Measurements from ENCODE around the gene ABTB1. TPM values are rescaled to one million over a fixed set of nuclear protein-coding genes. Genes with fewer than 3 reads are reported as not detected.

ABTB1 gene
- total RNA-seq, 2 donors from 2014 or later: 12.2 to 27.6 TPM

DNA sequence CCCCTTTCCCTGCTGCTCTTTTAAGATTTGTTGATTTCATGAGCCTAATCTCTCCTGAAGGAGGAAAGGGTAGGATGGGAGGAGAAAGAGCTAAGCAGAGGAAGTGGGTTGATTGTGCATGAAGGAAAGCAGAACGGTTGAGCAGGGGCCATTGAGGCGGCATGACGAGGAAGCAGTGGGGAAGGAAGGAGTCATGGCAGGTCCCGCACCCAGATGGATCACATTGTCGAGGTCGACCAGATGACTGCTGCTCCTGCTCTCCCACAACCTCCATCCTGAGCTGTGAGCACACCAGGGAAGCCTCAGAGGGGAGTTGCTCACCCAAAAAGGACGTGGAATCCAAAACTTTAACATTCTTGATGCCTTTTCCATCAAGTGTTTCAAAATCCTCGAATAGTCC is 42.8 kb downstream of the ABTB1 start:
- Mint-ChIP-seq H3K36me3 (no peaks in the 10 kb centered on the region), H3K27ac (no peak overlapping the region), H3K9me3 (no peaks in the 10 kb centered on the region)
- ATAC-seq: no peak
- no peak for DNase-seq (ENCODE audit: low spot score in 2 of 2)

DNA sequence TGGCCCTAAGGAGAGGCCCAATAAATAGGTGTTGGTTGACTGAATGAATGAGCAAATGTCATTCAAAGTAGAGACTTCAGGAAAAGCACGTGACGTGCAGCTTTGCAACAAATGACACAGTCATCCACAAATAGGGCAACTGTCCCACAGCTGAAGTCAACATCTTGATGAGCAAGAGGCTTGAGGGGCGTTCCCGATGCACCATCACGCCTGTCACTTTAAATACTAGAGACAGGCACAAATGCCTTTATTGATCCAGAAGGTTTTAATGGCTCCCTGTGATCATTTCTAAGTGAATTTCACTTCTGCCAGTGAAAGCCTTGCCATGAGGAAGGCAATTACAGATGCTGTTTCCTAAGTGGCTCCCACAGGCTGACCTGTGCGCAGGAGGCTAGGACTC is 43.6 kb downstream of the ABTB1 start:
- ATAC-seq (no peak), DNase-seq (ENCODE audit: low spot score in 2 of 2) (no peak)
- no peaks in the 10 kb centered on the region for H3K36me3 Mint-ChIP-seq
- H3K27ac Mint-ChIP-seq: no peak overlapping the region
- H3K9me3 Mint-ChIP-seq: no peaks in the 10 kb centered on the region

DNA sequence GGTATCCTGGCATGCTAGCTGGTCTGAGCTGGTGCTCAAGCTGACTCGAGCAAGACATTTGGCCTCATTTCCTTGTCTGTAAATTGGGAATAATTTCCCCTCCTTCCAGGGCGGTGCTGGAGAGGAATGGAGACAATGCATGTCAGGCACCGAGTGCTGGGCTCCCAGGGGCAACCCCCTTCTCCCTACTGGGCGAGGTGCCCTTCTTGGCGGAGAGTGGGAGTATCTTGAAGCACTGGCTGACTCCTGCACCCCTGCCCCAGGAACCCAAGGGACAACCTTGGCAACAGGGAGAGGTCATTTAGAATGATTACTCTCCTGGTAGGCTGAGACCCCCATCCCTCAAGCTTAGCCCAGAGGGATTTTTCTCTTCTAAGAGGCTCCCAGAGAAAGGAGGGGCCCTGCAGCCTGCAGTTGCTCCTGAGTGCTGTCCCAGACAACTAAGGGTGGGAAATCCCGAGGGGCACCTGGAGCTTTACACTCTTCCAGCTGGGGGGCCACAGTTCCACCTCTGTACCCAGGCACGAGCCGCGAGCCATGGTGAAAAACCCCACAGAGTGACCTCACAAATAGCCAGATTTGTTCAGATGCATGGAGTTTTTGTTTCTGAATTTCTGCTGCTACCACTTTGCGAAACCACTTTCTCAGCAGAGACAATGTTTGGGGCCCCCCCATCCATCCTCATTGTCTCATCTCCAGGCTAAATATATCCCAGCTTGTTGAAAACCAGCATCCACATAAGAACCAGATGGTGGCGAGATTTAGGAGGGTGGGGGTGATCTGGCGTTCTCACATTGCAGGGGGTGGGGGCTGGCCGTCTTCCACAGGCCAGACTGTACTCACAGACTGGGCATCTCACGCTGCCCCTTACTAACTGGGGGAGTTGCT is 44.8 kb downstream of the ABTB1 start:
- Mint-ChIP-seq H3K36me3 (no peaks in the 10 kb centered on the region), H3K9me3 (no peaks in the 10 kb centered on the region), H3K27ac (no peak overlapping the region)
- no peak for DNase-seq (ENCODE audit: low spot score in 2 of 2)
- ATAC-seq: no peak

DNA sequence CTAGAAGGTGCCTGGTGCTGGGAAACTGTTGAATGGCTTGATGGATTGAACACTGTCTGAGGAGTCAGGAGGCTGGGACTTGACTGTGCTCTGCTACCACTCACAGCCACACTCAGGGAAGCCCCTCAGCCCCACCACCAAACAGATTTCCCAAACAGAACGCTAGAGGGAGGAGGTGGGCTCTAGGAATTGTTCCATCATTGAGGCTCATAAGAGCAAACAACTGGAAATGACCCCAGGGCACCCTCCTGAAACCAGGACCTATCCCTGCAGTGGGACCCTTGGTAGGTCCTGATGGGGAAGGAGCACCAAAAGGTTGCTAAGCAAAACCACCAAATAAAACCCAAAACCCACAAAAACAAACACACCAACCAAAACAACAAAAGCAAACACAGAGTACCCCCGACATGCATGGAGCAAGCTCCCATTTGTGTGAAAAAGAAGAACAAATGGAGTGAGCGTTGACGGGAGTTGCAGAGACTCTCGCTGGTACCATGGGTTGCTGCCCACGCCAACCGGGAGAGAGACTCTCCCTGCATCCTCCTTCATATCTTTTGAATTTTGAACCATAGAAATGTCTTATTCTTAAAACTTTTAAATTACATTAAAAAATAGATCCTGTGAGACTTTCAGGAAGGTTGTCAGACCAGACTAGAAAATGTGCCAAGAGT is 45.6 kb downstream of the ABTB1 start:
- ATAC-seq: no peak
- H3K27ac Mint-ChIP-seq: no peak overlapping the region
- DNase-seq (ENCODE audit: low spot score in 2 of 2): no peak
- H3K9me3 Mint-ChIP-seq: no peaks in the 10 kb centered on the region
- no peaks in the 10 kb centered on the region for H3K36me3 Mint-ChIP-seq

DNA sequence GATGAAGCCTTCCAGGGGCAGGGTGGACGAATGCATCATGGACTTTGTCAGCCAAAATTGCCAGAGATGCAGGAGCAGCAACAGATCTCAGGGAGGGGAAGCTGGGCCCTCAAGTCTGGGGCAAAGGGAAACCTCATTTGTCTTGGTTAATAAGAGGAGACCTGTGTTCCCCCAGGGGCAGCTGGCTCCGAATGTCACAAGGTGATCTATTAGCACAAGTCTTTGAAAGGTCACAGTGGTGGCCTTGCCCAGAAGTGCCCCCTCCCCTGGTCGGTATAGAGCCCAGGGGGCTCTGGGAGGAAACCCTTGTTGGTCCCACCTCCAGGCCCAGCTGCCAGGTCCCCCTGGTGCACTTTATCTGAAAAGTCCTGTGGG is 46.2 kb downstream of the ABTB1 start:
- Mint-ChIP-seq H3K27ac (no peak overlapping the region), H3K36me3 (no peaks in the 10 kb centered on the region), H3K9me3 (no peaks in the 10 kb centered on the region)
- ATAC-seq (no peak), DNase-seq (ENCODE audit: low spot score in 2 of 2) (no peak)

DNA sequence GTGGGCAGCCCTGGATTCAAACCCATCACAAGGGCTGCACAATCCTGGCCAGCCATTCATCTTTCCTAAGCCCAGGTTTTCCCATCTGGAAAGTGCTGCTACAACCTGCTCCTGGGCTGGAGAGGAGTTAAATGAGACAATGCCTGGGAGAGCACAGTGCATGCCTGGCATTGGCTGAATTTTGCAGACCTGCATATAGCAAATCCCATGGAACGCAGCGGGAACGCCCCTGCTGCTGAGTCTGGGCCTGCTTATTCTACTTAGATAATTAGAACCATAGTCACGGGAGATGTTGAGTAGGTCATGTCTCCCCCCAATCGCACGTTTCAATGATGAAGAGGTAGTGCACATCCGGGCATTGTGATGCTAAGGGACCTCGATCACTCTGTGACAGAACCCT is 46.6 kb downstream of the ABTB1 start:
- no peak for ATAC-seq
- Mint-ChIP-seq H3K9me3 (no peaks in the 10 kb centered on the region), H3K36me3 (no peaks in the 10 kb centered on the region), H3K27ac (no peak overlapping the region)
- DNase-seq (ENCODE audit: low spot score in 2 of 2): no peak

DNA sequence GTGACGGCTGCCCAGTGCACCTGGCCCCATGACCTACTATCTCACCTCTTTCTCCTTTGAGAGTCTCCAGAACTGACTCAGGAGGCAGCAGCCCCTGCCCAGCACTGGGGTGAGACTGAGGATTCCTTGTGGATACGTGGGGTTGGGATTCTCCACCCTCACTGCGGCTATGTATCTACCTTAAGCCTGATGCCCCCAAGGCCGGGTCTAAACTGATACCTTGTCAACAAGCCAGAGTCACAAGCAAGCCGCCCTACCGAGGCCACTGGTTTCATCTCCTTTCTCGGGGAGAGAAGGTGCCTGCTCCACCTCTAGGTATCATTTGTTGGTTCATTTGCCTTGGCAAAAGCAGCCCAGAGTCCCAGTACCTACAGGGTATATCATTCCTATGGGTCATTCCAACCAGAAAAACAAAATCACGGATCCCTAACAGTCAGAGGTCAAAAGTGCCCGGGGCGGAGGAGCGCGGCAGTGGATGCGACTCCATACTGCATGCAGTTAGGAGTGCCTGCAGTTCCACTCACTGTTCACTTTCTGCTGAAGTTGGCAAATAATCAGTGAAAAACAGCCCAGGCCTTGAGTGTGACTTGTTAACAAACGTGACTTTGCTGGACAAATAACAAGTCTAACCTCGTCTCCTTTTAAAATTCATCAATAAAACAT is 47.5 kb downstream of the ABTB1 start:
- no peaks in the 10 kb centered on the region for H3K36me3 Mint-ChIP-seq
- DNase-seq (ENCODE audit: low spot score in 2 of 2) (no peak), ATAC-seq (no peak)
- no peaks in the 10 kb centered on the region for H3K9me3 Mint-ChIP-seq
- H3K27ac Mint-ChIP-seq: no peak overlapping the region

DNA sequence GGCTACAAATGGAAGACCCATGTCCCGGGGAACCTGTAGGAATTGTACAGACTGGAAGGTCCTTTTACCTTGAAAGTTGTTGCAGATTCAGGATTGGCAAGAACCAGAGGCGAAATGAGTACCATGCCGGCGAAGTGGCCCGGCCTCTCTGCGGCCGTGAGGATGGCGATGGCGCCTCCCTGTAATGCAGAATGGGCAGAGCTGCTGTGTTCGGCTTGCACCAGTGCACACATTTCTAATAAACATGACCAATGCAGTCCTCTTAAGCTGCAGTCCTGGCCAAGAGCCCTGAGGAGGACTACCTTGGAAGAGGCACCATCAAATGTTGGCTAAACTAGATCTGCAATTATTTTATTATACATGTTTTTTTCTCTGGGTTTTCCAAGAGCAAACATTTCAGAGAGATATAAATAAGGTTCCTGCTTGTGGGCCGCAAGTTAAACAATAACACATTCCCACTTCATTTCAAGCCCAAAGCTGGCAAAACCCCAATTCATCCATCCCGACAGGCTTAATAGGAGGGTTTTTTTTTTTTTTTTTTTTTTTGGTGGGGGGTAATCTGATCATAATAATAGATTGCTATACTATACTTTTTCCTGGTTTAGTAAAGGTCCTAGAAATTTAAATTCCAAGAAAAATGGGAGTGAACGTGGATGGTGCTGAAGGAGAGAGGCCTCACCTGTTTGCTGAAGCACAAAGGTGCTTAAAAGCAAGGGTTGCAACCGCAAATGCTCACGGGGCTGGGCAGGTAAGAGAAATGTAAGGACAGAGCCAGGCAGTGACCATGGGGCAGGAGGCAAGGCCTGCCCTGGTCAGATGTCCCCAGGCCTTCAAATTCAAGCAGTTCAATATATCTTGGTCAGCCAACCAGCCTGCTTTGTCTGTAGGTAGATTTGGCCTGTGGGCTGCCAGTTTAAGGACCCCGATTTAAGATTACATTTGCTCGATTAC is 48.5 kb downstream of the ABTB1 start:
- H3K9me3 Mint-ChIP-seq: no peaks in the 10 kb centered on the region
- H3K36me3 Mint-ChIP-seq: no peaks in the 10 kb centered on the region
- no peak overlapping the region for H3K27ac Mint-ChIP-seq
- no peak for DNase-seq (ENCODE audit: low spot score in 2 of 2)
- ATAC-seq: no peak

DNA sequence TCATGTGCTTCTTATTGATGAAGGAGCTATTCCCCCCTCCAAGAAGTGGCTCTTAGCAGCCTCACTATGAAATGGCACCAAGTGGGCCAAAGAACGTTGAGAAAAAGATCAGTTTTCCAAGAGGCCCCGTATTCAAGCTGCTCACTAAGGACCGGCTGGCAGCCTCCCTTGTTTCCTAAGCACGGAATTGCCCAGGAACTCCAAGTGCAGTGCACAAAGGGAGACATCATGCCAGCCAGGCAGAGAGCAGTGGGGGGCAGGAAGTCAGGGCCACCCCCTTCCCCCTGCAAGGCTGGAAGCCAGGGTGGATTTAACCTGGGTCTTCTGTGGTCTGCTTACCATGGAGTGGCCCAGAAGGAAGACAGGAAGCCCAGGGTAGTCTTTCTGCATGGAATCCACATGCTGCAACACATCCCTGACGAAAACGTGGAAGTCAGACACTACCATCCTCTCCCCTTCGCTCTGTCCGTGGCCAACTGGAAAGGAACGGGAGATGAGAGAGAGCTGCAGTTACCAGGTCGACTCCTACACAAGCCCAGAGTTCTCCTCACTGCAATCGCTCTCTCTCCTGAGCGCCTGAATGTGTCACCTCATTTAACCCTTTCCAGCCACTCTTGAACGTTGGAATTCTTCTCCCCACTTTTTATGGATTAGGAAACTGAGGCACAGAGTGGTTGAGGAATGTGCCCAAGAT is 49.5 kb downstream of the ABTB1 start:
- Mint-ChIP-seq H3K36me3 (no peaks in the 10 kb centered on the region), H3K27ac (no peak overlapping the region), H3K9me3 (no peaks in the 10 kb centered on the region)
- ATAC-seq (no peak), DNase-seq (ENCODE audit: low spot score in 2 of 2) (no peak)

DNA sequence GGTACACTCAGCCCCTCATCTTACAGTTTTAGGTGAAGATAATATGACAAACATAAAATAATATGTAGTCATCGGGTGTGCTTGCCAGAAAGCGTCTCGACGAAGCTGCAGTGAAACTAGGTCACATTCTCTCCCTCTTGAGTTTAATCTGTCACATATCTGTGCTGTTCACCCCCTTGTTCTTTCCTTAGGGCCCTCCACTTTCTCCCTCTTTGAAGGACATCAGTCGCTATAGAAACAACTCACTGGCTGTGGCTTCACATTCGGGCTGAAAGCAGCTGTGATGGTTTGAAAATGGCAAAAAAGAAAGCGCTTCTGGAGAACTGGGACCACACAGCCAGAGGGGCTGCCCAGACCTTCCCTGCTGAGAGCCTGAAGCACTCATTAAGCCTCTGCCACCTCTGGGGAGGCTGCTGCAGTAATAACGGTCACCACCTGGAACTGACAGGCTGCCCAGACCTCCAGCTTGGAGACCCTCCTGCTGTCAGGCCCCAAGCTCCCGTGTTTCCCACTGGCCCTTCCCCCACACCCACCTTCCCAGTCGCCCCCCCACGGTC is 50.3 kb downstream of the ABTB1 start:
- H3K27ac Mint-ChIP-seq: no peak overlapping the region
- no peaks in the 10 kb centered on the region for H3K9me3 Mint-ChIP-seq
- no peak for ATAC-seq
- H3K36me3 Mint-ChIP-seq: no peaks in the 10 kb centered on the region
- no peak for DNase-seq (ENCODE audit: low spot score in 2 of 2)

DNA sequence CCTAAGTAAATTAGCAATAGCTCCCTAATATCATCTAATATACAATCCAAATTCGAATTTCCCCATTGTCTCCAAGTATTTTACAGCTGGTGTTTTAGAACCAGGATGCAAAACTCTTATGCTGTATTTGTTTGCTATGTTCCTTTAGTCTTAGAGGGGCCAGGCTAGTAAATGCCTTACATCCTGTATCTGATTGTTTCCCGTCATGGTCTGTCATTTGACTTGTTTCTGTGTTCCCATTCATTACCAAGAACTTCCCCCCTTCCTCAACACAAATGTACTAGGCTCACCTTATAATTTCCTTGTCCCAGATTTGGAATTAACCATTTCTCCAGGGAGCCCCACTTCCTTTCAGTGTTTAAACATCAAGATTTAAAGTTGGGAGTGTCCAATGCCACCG is 54.1 kb downstream of the ABTB1 start:
- H3K27ac Mint-ChIP-seq: no peak overlapping the region
- DNase-seq (ENCODE audit: low spot score in 2 of 2) (no peak), ATAC-seq (no peak)
- no peaks in the 10 kb centered on the region for H3K36me3 Mint-ChIP-seq
- no peaks in the 10 kb centered on the region for H3K9me3 Mint-ChIP-seq

DNA sequence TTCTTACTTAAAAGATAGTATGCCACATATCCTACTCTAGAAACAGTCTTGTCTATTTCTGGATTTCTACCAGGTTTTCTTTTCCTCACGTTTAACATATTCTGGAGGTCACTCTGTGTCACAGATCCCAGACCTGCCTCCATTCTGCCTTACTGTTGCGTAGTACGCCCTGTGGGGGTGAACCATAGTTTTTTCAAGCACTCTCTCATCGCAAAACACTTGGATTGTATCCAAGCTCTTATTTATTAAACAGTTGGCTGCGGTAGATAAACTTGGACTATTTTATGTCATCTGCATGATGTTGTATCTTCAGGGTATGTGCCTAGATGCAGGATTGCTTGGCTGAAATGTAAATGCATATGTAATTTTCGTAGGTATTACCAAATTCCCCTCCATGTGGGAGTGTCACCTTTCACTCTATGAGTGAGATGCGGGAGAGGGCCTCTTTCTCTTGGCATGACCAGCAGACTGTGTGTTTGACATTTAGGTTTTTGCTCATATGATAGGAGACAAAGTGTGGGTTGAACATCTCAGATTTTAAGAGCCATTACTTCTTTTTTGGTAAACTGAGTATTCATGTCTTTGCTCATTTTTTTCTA is 55.8 kb downstream of the ABTB1 start:
- H3K9me3 Mint-ChIP-seq: no peaks in the 10 kb centered on the region
- ATAC-seq (no peak), DNase-seq (ENCODE audit: low spot score in 2 of 2) (no peak)
- H3K27ac Mint-ChIP-seq: no peak overlapping the region
- H3K36me3 Mint-ChIP-seq: no peaks in the 10 kb centered on the region

DNA sequence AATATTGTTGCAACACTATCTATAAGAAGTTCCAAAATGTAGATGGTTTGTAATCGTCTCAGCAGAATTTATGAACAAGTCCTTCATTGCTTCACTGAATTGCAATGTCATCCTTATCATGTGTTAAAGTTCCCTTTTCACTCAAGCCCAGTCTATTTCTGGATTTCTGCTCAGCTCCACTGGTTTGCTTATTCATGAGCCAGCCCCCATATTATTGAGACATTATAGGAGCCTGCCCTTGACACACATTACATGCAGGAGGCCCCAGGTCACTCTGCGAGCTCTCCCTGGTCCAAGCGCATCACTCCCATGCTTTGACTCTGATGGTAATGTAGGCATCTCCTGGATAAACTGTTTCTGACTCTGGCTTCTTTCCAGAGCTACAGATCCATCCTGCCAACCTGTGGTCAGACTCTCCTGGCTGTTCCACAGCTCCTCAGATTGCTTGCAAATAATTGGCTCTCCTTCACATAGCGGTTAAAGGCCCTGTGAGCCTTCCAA is 56.9 kb downstream of the ABTB1 start:
- H3K9me3 Mint-ChIP-seq: no peaks in the 10 kb centered on the region
- DNase-seq (ENCODE audit: low spot score in 2 of 2) (no peak), ATAC-seq (no peak)
- no peak overlapping the region for H3K27ac Mint-ChIP-seq
- H3K36me3 Mint-ChIP-seq: no peaks in the 10 kb centered on the region

DNA sequence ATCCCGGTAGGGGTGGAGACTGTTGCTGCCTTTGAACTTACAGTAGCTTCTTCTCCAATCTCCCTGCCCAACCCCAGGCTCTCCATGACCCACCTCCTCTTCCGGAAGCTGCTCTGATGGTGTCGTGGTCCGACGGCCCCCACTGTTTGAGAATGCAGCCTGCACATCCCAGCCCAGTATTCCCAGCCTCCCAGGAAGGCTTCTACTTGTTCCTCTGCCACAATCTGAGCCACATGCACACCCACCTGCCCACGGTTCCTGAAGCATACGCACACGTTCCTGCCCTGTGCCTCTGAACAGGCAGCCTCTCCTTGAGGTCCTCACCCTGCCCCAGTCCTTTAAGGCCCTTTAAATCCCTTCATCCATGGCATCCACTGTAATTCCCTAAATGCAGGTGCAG is 57.4 kb downstream of the ABTB1 start:
- Mint-ChIP-seq H3K27ac (no peak overlapping the region), H3K36me3 (no peaks in the 10 kb centered on the region), H3K9me3 (no peaks in the 10 kb centered on the region)
- DNase-seq (ENCODE audit: low spot score in 2 of 2) (no peak), ATAC-seq (no peak)
